GM18861 (cell line): ENCODE measurements around the gene AICDA.
"Not testable (repeated sequence)": the region's sequence is repeated elsewhere in the genome, so short reads cannot be mapped to it uniquely, and the experiment has no call there.

Experiments
- ATAC-seq: cut with Tn5 transposase; IDR thresholded peaks from one replicate; pipeline ENCODE4 v1.9.1; 2021; ENCODE audit not compliant: unreplicated experiment

The AICDA gene

GRCh38 chr12:8613881-8614280, 1.2 kb upstream of the AICDA start:
- ATAC-seq = not testable (repeated sequence)

DNA sequence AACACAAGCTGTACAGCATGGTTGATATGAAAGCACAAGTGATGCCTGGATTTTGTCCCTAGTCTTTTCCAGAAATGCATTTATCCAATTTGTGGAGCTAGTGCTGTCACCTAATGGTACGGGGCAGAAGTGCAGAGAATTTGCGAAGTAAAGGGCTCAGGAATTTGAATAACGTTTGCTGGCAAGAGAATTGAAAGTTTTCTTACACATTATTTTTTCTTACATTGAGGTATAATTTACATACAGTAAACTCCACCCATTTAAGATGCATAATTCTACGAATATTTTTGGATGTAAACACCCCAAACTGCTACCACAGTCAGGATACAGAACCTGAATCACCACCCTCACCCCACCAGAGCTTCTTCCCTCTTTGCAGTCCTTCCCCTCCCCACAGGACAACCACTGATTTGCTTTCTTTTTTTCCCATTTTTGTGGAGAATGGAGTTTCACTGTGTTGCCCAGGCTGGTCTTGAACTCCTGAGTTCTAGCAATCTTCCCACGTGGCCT, 3.5 kb downstream of the AICDA start:
- no peak for ATAC-seq

DNA sequence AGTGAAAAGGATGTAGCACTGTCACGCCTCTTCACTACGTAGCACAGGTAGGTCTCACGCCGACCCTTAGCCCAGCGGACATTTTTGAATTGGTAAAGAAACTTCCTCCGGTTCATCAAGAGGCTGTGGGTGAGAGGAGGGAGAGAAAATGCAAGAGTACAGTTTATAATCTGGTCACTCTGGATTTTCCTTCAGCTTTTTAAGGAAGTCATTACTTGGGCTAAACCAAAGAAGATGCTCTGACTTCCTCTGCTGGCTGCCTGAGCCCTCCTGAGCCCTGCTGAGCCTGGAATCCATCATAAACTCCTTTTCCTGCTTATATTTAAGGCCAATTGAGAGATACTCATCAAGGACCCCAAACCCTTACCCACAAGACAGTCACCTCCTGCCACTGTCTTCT, 5.8 kb downstream of the AICDA start:
- ATAC-seq = no peak

DNA sequence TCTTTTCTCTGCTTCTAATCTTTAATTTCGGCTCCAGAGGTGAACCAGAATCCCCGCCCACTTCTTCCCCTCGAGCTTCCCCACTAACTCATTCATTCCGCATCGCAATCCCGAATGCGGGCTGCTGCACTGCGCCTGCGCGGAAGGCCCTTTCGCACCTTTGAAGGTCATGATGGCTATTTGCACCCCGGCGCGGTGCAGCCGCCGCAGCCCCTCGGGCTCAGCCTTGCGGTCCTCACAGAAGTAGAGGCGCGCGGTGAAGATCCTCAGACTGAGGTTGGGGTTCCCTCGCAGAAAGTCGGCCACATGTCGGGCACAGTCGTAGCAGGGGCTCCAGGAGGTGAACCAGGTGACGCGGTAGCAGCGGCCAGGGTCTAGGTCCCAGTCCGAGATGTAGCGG, 7.6 kb downstream of the AICDA start:
- no peak for ATAC-seq

- no peak for ATAC-seq
Measured at GRCh38 chr12:8603856-8604255, 8.8 kb downstream of the AICDA start.

DNA sequence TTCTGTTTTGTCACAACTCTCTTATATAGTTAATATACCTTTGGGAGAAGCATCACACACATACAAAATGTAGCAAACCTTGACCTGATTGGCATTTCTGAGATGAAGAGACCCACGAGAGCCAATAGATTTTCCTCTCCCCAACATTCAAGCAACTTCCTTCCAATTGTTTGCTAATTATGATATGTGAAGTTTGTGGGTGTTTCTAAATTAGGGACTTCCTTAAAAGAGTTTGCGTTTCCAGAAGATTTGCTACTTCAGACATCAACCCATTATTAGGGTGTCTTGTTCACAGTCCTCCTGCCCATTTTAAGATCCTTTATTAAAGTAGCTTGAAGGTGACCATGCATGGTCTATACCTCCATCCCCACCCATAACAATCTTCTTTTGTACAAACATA, 9.4 kb downstream of the AICDA start:
- no peak for ATAC-seq

- no peak for ATAC-seq
Measured at GRCh38 chr12:8596561-8596960, 16.1 kb downstream of the AICDA start.

GRCh38 chr12:8594072-8594471, 18.6 kb downstream of the AICDA start:
- ATAC-seq = no peak

GRCh38 chr12:8593246-8593645, 19.4 kb downstream of the AICDA start:
- no peak for ATAC-seq

GRCh38 chr12:8590842-8591545, 21.7 kb downstream of the AICDA start:
- ATAC-seq = peak; percentile 86

DNA sequence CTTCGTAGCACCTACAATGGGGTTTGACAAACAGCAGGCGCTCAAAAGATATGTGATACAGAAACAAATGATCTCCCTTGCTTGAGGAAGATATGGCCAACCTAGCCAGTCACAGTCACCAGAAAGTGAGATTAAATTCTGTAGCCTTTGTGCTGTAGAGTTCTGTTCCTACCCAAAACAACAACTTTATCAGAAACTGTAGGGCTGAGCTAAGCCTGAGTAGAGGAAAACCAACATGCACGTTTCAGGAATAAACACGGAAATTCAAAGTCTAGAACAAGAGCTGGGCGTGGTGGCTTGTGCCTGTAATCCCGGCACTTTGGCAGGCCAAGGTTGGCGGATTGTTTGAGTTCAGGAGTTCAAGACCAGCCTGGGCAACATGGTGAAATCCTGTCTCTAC, 23.0 kb downstream of the AICDA start:
- ATAC-seq = no peak

DNA sequence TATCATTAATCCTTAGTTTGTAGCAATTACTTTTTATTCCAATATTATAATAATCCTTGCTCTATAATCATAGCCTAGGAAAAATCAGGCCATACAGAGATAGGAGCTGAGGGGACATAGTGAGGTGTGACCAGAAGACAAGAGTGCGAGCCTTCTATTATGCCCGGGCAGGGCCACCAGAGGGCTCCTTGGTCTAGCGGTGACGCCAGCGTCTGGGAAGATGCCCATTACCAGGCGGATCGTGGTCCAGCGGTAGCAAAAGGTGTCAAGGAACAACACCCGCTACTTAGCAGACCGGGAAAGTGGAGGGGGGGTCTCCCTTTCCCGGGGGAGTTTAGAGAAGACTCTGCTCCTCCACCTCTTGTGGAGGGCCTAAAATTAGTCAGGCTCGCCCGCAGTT, 28.2 kb downstream of the AICDA start:
- ATAC-seq = not testable (repeated sequence)

GRCh38 chr12:8584004-8584403, 28.7 kb downstream of the AICDA start:
- no peak for ATAC-seq

- ATAC-seq = no peak
Measured at GRCh38 chr12:8581098-8581784, 31.4 kb downstream of the AICDA start.

- ATAC-seq = no peak
Measured at GRCh38 chr12:8577879-8578278, 34.8 kb downstream of the AICDA start.

GRCh38 chr12:8572507-8572906, 40.2 kb downstream of the AICDA start:
- no peak for ATAC-seq

GRCh38 chr12:8566525-8566924, 46.1 kb downstream of the AICDA start:
- ATAC-seq = no peak

DNA sequence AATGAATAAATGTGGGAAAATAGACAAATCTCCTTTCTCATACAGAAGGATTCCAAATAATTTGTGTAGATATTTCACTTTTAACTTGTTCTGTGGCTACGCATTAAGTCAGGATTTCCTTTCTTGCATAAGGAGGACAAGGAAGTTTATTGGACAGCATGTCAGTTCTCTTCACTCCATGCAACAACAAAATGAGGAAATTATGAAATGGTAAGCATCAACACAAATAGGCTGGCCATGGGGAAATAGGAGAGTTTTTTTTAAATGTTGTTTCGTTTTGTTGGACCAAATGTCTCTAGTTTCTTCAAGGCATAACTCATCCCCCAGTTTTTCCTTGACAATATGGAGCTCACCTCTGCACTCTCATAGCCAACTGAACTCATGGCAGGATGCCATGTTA, 46.6 kb downstream of the AICDA start:
- ATAC-seq = not testable (repeated sequence)

GRCh38 chr12:8564656-8565055, 48.0 kb downstream of the AICDA start:
- ATAC-seq = no peak

DNA sequence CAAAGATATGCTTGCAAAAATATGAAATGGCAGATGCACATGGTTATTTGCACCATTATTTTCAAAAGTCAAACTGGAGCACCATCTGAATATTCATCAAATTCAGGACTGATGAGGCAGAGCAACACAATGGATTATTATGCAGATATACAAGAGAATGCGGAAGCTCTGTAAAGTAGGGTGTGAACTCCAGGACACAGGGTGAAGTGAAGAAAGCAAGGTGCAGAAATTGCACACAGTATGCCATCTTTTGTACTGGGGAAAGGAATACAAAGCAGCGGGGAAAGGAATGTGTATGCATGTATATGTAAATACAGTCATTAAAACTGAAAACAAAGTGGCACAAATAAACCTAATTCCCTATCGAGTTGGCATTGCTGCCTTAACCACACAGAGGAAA, 49.3 kb downstream of the AICDA start:
- ATAC-seq = no peak

DNA sequence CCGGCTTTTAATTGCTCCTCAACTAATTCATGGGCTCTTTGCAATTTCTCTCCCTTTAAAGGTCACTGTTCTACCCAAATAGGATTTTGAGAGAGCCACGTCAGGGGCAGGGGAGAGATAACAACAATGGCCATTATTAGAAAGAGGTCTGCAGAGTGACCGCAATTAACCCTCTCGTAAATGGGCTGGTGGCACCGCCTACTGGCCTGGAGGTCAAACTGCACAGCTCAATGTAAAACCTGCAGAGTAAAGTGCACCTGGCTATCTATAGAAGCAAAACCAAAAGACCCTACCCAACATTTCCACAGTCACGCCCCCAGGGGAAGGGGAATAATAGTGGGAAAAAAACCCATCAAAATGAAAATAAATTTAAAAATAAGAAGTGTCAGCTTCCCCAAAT, 50.3 kb downstream of the AICDA start:
- no peak for ATAC-seq

DNA sequence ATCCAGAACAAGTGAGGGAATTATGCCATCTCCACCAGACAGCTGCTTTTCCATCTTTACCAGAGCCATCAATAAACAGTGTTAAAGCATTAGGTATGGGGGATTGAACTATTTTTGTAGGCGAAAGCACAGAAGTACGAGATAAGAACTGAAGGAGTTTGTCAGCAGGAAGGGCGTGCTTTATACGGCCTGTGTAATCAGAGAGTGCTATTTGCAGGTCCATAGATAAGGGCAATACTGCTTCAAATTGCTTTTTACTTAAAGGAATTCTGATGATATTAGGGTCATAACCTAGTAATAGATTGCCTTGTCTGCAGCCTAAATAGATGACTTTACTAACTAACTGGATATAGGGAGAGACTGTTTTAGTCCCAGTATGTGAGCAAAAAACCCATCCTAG, 51.6 kb downstream of the AICDA start:
- no peak for ATAC-seq

- ATAC-seq = no peak
Measured at GRCh38 chr12:8559676-8560075, 53.0 kb downstream of the AICDA start.
